HepG2 (cell line): ENCODE data around the gene TIMM23. TPM values are rescaled to one million over a fixed set of nuclear protein-coding genes. Genes with fewer than 3 reads are reported as not detected.

Source experiments
- ATAC-seq: fragments of 200-7000 bp; cut with Tn5 transposase; 3 replicates; pipeline ENCODE4 v1.9.1; 2020; ENCODE audit warnings: mild to moderate bottlenecking, moderate library complexity
- BruUV-seq: library from RNA; stranded (reverse); fragments of 400-500 nt; replicated peaks from 2 replicates; lab custom pipeline; 2021; lab: Mats Ljungman, UMichigan
- CTCF ChIA-PET: fragments of 300-600 bp; formaldehyde crosslinking; extraction: SDS; loops from one replicate; lab custom pipeline; 2021; ENCODE audit warnings: low total read pairs, inconsistent platforms, low intra/inter-chr PET ratio; lab: Yijun Ruan, JAX
- POLR2A ChIA-PET: fragments of 350-600 bp; sonication (Branson Sonifier 250); formaldehyde crosslinking; loops from one replicate; lab custom pipeline; 2020; ENCODE audit warnings: antibody characterized with exemption, inconsistent platforms; lab: Yijun Ruan, JAX
- DNase-seq: peaks from one replicate; pipeline ENCODE4 v3.0.0-alpha.2; 2015; ENCODE audit warnings: low spot score
- FAIRE-seq: peaks from 3 replicates; lab custom pipeline; 2011; peaks lifted over from hg19 to GRCh38; lab: Jason Lieb, UNC
- H2AFZ ChIP-seq: one replicate; pipeline ENCODE4 v1.6.1; 2011; ENCODE audit warnings: low read length, inconsistent platforms
- H3K27ac ChIP-seq: fragments of 300-600 bp; 3 replicates; pipeline ENCODE4 v1.8.0; 2011; ENCODE audit warnings: mixed run types, mild to moderate bottlenecking, mixed read lengths, low read length, inconsistent platforms; ENCODE audit not compliant: insufficient read depth; ENCODE audit errors: extremely low read length
- H3K27me3 ChIP-seq, 2 experiments: fragments of 200-600 bp in 1 of 2; 2 replicates in 1 of 2; 3 replicates in 1 of 2; pipeline versions ENCODE4 v1.6.0 to v1.8.0; 2011; ENCODE audit warnings: low read length in 2 of 2, mild to moderate bottlenecking in 2 of 2, moderate library complexity in 2 of 2, inconsistent platforms in 1 of 2; ENCODE audit not compliant: insufficient read depth in 2 of 2, control insufficient read depth in 1 of 2
- H3K36me3 ChIP-seq, 2 experiments: fragments of 200-600 bp in 1 of 2; replicated peaks in 1 of 2; 2 replicates in 1 of 2; 3 replicates in 1 of 2; pipeline versions ENCODE4 v1.5.1 to v1.8.0; 2011; ENCODE audit warnings: low read length in 2 of 2, inconsistent platforms in 1 of 2; ENCODE audit not compliant: insufficient read depth in 2 of 2, control insufficient read depth in 1 of 2
- H3K4me1 ChIP-seq: 2 replicates; pipeline ENCODE4 v1.5.1; 2012; ENCODE audit warnings: low read length, inconsistent platforms; ENCODE audit not compliant: insufficient read depth
- H3K4me2 ChIP-seq: 2 replicates; pipeline ENCODE4 v1.6.0; 2011; ENCODE audit warnings: low read depth, low read length, inconsistent platforms
- H3K4me3 ChIP-seq, 3 experiments: fragments of 200-600 bp in 1 of 3; sonication (generic), shearing (Covaris generic) in 1 of 3; replicated peaks in 1 of 3; 2 replicates each; pipeline ENCODE4 v1.5.1; 2011 to 2016; ENCODE audit warnings: low read length in 3 of 3, inconsistent platforms in 2 of 3, low read depth in 2 of 3, mild to moderate bottlenecking in 2 of 3, control low read depth in 1 of 3, mixed read lengths in 1 of 3; ENCODE audit not compliant: insufficient read depth in 1 of 3
- H3K79me2 ChIP-seq: one replicate; pipeline ENCODE4 v1.6.1; 2011; ENCODE audit warnings: low read length, inconsistent platforms; ENCODE audit not compliant: insufficient read depth
- H3K9ac ChIP-seq: 2 replicates; pipeline ENCODE4 v1.6.0; 2011; ENCODE audit warnings: mild to moderate bottlenecking, low read depth, low read length, inconsistent platforms; ENCODE audit not compliant: insufficient read depth
- H3K9me3 ChIP-seq: 2 replicates; pipeline ENCODE4 v1.5.1; 2012; ENCODE audit warnings: mild to moderate bottlenecking, low read length
- H4K20me1 ChIP-seq: 2 replicates; pipeline ENCODE4 v1.6.0; 2011; ENCODE audit warnings: inconsistent platforms, mild to moderate bottlenecking, low read length, moderate library complexity; ENCODE audit not compliant: insufficient read depth
- DMTF1 ChIP-seq: sonication (generic); formaldehyde crosslinking; IDR thresholded peaks from 2 replicates; pipeline ENCODE4 v1.4.0; 2020; ENCODE audit warnings: mild to moderate bottlenecking, missing genetic modification reagents
- POLR2AphosphoS5 ChIP-seq: IDR thresholded peaks from 2 replicates; pipeline ENCODE4 v1.6.1; 2012; ENCODE audit warnings: low read depth, low read length
- RBFOX2 ChIP-seq: fragments of 200-400 bp; formaldehyde crosslinking; IDR thresholded peaks from 2 replicates; pipeline ENCODE4 v1.6.1; 2017; ENCODE audit warnings: low read depth, mild to moderate bottlenecking, low read length
- RBM22 ChIP-seq: fragments of 200-400 bp; formaldehyde crosslinking; optimal IDR thresholded peaks from 2 replicates; pipeline ENCODE3; 2017; ENCODE audit warnings: mild to moderate bottlenecking, low read length, moderate library complexity
- ZNF574 ChIP-seq: sonication (generic); formaldehyde crosslinking; IDR thresholded peaks from 2 replicates; pipeline ENCODE4 v1.4.0; 2020; ENCODE audit warnings: missing genetic modification reagents
- ZNF768 ChIP-seq: sonication (generic); formaldehyde crosslinking; IDR thresholded peaks from 2 replicates; pipeline ENCODE4 v1.4.0; 2020; ENCODE audit warnings: missing genetic modification reagents
- WGBS: methylation state at CpG from one replicate; pipeline ENCODE4 v1.1.6; 2017; ENCODE audit warnings: low lambda C conversion rate; 5-methylcytosine and 5-hydroxymethylcytosine counted together
- in situ Hi-C: cut with HindIII; loops from 2 replicates; pipeline ENCODE4 v1.10.0; 2017; ENCODE audit warnings: low pct_unique_long_range_greater_than_20kb; ENCODE audit not compliant: extremely low pct_ligation_motif_present
- intact Hi-C: fragments of 100-400 bp; cut with micrococcal nuclease; formaldehyde crosslinking; loops from one replicate; pipeline ENCODE4 v1.10.0; 2022; ENCODE audit not compliant: unreplicated experiment
- polyA plus RNA-seq, 8 experiments: library from polyadenylated mRNA; depleted of rRNA in 3 of 8; stranded (reverse) in 7 of 8; unstranded in 1 of 8; fragments of >200 nt; fragmentation: Illumina TruSeq in 4 of 8; extraction: Trizol in 4 of 8; gene quantifications; 2 replicates each; pipeline versions ENCODE4 v1.2.1 to v1.2.3, GENCODE V29; 2011 to 2016; ENCODE audit warnings: low read depth in 4 of 8, missing spikeins in 1 of 8, mixed read lengths in 1 of 8; ENCODE audit not compliant: insufficient read depth in 1 of 8
- total RNA-seq, 5 experiments: library from RNA; depleted of rRNA; stranded (reverse); fragments of >200 nt; fragmentation: Illumina TruSeq; extraction: Trizol; gene quantifications; 2 replicates each; pipeline ENCODE4 v1.2.3, GENCODE V29; 2016; ENCODE audit warnings: low read depth in 1 of 5

The TIMM23 gene
- total and polyA plus RNA-seq, 2 of the 13 experiments (the other 11 are each of a cell fraction or from before 2014, with no cell fraction given) = 80.2 to 98.6 TPM

- no peak overlapping the region for H3K4me3 ChIP-seq
- no peak overlapping the region for H3K9ac ChIP-seq
- H4K20me1 ChIP-seq = peaks cover 88% of the 10 kb centered on the region
- peak; percentile 68 for TF ChIP-seq RBM22
- no peak for TF ChIP-seq DMTF1 (CRISPR knock-in tag)
- TF ChIP-seq POLR2AphosphoS5 = 0 out of 2 replicates have a peak, but pooled peaks have one; percentile 22
- no peak for TF ChIP-seq ZNF574
- no peak for TF ChIP-seq ZNF768
- peak; percentile 63 for TF ChIP-seq RBFOX2
- 0 out of 2 replicates have a peak overlapping the region, but pooled peaks have one; percentile 5 for H3K4me2 ChIP-seq
- no peak for FAIRE-seq
- no peak for DNase-seq
- H3K27ac ChIP-seq = no peak overlapping the region
- WGBS = 93% methylated on average over 5 of the region's 5 CpGs
- H3K36me3 ChIP-seq = peaks cover 29 to 74% of the 10 kb centered on the region in 2 experiments
- H3K4me1 ChIP-seq = peaks cover 63% of the 10 kb centered on the region
- H3K9me3 ChIP-seq = no peaks in the 10 kb centered on the region
- ATAC-seq = no peak
- in situ Hi-C loops (no loop called here), intact Hi-C loops (no loop called here)
- no peaks in the 10 kb centered on the region for H3K27me3 ChIP-seq
- H2AFZ ChIP-seq = no peak overlapping the region
- no TSS peak for BruUV-seq
- ChIA-PET CTCF (no interaction called here), POLR2A (interaction anchor here (0.9 to 1.0 kb wide), 2 partner anchors 10 to 14 kb away, joined by 3 to 5 read pairs; no protein-coding TSS in a partner anchor)
- H3K79me2 ChIP-seq = peaks cover 89% of the 10 kb centered on the region
Observed at GRCh38 chr10:46016190-46016589, 43.9 kb downstream of the TIMM23 start.
